Mononuclear cell (primary cell): ENCODE data around the gene CSK. TPM values are rescaled to one million over a fixed set of nuclear protein-coding genes. Genes with fewer than 3 reads are reported as not detected.

ENCODE experiments used
- H3K27me3 ChIP-seq: 2 replicates; pipeline ENCODE4 v1.6.0; 2011; ENCODE audit warnings: low read length, control low read depth; ENCODE audit not compliant: insufficient read depth
- H3K4me1 ChIP-seq: 2 replicates; pipeline ENCODE4 v1.5.1; 2011; ENCODE audit warnings: mild to moderate bottlenecking, low read length, control low read depth; ENCODE audit not compliant: insufficient read depth
- H3K4me3 ChIP-seq: 2 replicates; pipeline ENCODE4 v1.5.1; 2011; ENCODE audit warnings: mild to moderate bottlenecking, low read length, moderate library complexity
- H3K9me3 ChIP-seq: 2 replicates; pipeline ENCODE4 v1.5.1; 2011; ENCODE audit warnings: low read depth, mild to moderate bottlenecking, control low read depth, low read length
- total RNA-seq: library from RNA; depleted of rRNA; stranded (reverse); fragments of >200 nt; gene quantifications from one replicate; pipeline ENCODE4 v1.2.3, GENCODE V29; 2012

Gene CSK
- total RNA-seq, 1 donor, result 84.8 TPM

DNA sequence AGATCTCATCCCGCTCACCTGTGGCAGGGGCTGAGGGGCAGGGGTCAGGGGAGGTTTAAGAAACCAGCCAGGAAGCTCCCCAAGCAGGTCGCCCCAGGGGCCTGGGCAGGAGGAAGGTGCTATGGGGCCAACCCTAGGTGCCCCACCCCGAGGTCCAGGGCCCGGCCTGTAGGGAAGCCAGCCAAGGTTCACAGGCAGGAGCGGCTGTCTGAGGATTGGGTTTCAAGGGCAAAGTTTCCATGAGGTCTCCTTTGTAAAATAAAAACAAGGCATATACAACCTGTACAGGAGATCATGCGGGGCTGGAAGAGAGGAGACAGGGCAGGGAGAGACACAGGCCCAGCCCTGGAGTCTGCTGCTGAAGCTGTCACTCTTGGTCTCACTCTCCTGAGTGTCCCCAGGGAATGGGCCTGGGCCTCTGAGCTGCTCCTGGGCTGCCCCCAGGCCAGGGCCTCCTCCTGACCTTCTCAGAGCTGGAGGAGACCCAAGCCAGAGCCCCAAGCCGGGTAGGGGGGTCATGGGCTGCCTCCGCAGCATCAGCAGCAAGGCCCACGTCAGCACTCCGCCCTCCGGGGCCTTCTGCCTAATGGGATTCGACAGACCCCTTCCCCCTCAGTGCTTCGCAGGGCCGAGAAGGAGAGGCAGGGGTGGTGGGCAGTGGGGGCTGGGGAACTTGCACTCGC is 50.1 kb downstream of the CSK start:
- no peaks in the 10 kb centered on the region for H3K9me3 ChIP-seq
- H3K27me3 ChIP-seq, result peaks cover 13% of the 10 kb centered on the region
- H3K4me3 ChIP-seq, result no peak overlapping the region
- H3K4me1 ChIP-seq, result no peaks in the 10 kb centered on the region

DNA sequence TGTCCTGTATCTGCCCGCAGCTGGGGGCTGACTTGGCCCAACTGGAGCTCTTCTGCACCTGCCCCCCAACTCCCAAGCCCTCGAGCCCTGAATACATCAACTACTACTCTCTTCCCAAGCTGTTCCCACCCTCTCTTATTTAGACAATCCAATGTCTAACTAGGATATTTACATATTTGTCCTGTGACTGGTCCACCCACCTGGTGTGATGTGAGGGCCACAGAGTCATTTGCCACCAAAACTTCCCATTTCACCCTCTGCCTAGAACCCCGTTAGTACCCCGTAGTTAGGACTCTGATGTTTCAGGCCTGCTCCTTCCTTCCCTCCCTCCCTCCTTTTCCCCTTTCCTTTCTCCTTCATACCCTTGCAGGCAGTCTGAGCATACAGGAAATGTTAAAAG is 50.9 kb downstream of the CSK start:
- no peaks in the 10 kb centered on the region for H3K9me3 ChIP-seq
- H3K4me3 ChIP-seq, result no peak overlapping the region
- H3K27me3 ChIP-seq, result peaks cover 5% of the 10 kb centered on the region
- H3K4me1 ChIP-seq, result no peaks in the 10 kb centered on the region

DNA sequence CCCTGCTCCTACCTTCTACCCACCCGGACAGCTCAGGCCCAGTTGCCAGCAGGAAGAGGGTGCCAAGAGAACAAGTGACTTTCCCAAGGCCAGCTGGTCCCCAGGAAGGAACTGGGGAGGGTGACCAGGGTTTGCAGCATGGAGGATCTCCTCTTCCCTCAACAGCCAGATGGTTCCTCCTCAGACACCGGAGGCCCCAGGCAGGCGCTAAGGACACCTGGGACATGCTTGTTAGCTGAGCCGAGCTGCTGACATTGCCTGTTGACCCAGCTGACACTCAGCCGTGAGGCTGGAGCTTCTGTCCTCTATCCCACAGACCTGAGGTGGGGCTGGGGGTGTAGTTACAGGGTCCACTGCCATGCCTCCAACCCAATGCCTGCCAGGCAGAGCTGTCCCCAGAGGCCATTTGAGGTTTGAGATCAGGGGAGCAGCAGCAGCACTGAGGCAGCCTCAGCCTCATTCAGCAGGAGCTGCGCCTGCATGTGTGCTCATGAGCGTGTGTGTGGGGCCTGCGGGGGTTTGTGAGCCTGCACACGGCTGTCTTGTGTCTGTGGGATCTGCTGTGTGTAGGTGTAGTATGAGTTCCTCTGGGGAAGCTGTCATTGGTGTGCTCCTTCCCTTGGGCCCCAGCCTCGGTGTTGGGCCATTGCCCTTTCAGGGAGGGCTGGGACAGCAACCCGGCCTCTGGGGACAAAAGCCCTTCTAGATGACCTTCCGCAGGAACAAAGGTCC is 51.7 kb downstream of the CSK start:
- no peak overlapping the region for H3K4me3 ChIP-seq
- H3K4me1 ChIP-seq, result no peaks in the 10 kb centered on the region
- no peaks in the 10 kb centered on the region for H3K9me3 ChIP-seq
- peaks cover 2% of the 10 kb centered on the region for H3K27me3 ChIP-seq

DNA sequence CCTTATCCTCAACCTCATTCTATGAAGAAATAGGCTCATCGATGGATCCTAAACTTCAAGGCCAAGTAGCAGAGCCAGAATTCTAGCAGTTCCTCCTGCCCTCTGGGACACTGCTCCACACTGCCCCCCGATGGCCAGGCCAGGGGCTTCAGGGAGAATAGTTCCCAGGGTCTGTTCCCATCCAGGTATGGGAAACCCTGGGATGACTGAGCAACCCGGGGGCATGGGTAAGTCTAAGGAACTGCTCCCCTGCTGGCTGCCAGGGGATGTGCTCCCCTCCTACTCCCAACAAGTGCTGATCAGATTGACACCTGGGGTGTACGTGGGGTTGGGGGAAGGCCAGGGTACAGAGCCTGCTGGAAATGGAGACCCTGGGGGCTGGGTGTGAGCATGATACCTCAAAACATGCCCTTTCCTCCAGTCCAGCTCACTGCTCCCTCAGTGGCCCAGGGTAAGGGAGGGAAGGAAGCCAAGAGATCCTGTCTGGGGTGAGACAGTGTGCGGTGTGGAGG is 53.5 kb downstream of the CSK start:
- Histone ChIP-seq H3K4me3 (no peak overlapping the region), H3K27me3 (no peaks in the 10 kb centered on the region), H3K9me3 (no peaks in the 10 kb centered on the region), H3K4me1 (no peaks in the 10 kb centered on the region)

DNA sequence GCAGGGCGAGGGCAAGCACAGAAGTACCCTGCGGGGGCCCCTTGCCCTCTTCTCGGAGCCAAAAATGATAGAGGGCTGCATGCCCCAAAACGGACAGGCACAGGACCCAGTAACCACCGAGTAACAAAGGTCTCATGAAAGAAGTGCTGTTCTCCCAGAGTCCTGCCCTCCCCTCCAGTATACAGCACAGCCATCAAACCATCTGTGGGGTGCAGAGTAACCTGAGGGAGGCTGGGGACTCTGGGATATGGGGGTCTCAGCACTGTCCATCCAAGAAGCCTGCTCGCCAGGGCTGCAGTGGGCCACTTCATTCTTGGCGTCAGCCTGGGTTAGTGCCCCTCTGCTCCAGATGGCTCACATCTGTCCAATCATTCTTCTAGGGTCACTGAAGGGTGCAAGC is 55.0 kb downstream of the CSK start:
- no peaks in the 10 kb centered on the region for H3K27me3 ChIP-seq
- H3K4me1 ChIP-seq, result peaks cover 6% of the 10 kb centered on the region
- no peak overlapping the region for H3K4me3 ChIP-seq
- H3K9me3 ChIP-seq, result no peaks in the 10 kb centered on the region

DNA sequence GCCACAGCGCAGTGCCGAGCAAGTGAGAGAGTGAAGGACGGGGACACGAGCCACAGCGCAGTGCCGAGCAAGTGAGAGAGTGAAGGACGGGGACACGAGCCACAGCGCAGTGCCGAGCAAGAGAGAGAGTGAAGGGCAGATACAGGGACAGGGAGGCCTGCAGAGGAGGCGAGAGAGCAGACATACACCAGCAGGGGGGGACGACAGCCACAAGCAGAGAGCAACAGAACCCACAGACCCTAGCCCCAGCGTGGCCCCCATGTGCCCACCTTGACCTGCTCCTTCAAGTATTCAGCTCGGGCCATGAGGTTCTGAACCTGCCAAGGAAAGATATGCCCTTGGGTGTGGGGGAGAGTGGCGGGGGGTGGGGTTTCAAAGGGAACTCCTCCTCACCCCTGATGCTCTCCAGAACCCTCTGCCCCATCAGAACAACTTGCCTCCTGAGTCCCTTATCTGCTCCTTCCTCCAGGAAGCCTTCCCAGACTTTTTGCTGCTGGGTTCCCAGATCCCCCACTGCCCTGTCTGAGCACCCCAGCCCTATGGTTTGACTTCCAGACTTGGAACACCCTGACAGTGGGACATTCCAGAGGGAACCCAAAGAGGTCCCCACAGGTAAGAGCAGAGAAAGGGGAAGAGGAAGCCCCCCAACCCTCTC is 55.7 kb downstream of the CSK start:
- Histone ChIP-seq H3K27me3 (no peaks in the 10 kb centered on the region), H3K4me3 (no peak overlapping the region), H3K9me3 (no peaks in the 10 kb centered on the region), H3K4me1 (peaks cover 13% of the 10 kb centered on the region)

DNA sequence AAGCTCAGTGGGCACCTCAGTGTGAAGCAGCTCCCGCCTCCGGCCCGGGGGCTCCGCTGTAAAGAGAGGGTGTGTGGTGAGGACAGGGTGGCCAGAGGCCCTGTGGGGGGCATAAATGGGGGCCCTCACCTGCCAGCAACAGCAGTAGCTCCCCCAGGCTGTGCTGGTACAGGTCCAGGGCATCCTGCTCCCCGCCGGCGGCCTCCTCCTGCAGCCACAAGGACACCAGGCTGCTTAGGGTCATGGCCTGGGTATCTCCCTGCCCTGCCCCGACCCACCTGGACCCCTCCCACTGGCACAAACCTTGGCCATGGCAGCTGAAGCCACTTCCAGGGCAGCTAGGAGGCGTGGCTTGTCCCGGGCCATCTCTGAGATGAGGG is 56.2 kb downstream of the CSK start:
- Histone ChIP-seq H3K4me1 (peaks cover 15% of the 10 kb centered on the region), H3K27me3 (no peaks in the 10 kb centered on the region), H3K9me3 (no peaks in the 10 kb centered on the region), H3K4me3 (no peak overlapping the region)

DNA sequence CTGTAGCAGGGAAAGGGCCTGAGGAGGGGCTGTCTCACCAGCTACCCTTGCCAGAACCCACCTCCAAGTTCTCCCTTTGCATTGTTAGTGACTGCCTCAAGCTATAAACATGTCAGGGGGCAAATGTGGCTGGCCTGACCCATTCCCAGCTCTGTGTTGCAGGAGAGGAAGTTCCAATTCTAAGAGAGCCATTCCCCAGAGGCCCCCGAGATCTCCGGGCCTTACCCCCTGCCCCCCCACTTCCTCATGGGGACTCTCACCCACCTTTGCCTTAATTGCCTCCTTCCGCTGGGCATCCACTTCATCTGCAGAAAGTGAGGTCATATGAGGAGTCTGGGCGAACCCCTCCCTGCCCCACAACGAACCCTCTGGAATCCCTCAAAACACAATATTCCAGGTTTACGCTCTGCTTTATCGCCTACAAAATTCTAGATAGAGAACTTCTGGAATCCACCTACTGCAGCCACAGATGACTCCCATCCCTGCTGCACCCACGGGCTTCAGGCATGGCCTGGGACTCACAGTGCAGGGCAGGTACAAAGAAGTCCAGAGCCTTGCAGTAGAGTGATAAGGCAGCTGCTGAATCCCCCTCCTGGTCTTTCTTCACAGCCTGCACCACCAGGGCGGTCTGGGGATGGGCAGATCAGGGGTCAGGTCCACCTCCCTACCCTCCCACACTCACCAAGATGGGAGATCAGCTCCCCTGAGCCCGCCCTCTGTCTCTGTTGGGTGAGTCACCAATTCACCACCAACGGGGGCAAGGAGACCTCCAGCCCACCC is 57.1 kb downstream of the CSK start:
- Histone ChIP-seq H3K27me3 (no peaks in the 10 kb centered on the region), H3K4me3 (no peak overlapping the region), H3K4me1 (peaks cover 23% of the 10 kb centered on the region), H3K9me3 (no peaks in the 10 kb centered on the region)

DNA sequence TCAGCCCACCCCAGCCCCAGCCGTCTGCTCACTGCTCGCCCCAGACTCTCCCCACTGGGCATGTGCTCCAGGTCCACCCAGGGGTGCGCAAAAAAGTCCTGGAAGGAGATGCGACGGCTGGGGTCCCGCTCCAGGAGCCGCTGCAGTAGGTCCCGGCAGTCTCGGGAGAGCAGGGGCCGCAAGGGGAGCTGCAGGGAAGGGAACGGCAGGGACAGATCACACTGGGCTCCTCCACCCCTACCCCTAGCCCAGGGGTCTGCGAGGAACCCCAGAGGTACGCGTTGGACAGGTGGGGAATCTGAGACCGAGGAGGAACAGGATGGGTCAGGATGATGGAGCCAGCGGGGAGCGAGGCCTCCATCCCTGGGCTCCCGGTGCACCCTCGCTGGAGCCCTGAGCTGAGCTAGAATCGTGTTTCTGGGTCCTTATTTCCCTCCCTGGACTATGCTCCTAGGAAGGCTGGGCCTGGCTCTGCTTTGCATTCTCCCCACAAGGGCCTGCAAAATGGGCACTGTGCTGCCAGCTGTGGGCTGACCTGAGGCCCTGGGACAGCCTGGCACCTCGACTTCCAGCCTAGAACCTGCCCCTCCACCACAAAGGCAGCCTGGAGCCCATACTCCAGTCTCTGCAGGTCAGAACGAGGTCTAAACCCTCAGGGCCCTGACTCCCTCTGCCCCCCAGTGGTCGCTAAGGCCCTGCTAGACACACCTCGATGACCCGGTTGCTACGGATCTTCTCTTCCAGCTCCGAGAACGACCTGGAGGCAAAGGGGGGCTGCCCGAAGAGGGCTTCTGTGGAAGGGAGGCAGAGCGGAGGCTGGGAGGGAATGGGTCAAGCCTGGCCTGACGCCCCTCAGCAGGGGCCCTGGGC is 57.9 kb downstream of the CSK start:
- Histone ChIP-seq H3K27me3 (no peaks in the 10 kb centered on the region), H3K9me3 (no peaks in the 10 kb centered on the region), H3K4me3 (no peak overlapping the region), H3K4me1 (peaks cover 32% of the 10 kb centered on the region)

DNA sequence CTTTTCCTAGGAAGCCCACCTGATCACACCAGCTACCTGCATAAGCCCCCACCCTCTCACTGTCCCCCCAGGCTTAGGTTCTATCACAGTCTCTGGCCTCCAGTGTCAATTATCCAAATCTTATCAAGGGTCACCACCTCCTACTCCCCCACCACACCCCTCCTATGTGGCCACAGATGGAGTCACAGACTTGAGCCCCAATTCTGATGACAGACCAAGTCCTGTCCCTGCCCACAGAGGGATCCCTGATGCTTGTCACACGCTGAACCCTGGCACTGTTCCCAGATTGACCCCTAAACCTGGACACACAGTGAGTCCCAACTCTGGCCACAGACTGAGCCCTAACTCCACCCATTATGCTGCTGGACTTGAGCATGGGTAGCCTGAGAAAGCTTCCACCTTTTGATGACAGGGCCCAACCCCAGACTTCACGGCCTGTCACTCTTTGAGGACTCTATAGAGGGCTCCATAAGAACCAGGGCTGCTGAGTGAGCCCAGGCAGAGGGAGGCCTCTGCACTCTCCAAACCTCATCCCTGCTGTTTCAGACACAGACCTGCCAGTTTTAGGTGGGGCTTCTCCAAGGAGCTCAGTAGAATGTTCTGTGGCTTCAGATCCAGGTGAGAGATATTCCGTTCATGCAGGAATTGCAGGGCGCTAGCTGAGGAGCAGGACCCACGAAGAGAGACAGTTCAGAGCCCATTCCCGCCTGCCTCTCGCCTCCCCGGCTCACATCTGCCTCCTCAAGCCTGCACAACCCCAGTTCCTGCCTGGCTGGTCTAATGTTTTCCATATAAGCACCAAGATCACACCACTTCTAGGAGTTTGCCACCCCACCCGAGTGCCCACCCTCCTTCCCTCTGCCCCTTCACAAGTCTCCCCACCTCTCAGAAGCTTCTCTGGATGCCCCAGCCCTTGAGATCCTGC is 59.2 kb downstream of the CSK start:
- Histone ChIP-seq H3K4me3 (no peak overlapping the region), H3K27me3 (no peaks in the 10 kb centered on the region), H3K9me3 (no peaks in the 10 kb centered on the region), H3K4me1 (peaks cover 45% of the 10 kb centered on the region)

DNA sequence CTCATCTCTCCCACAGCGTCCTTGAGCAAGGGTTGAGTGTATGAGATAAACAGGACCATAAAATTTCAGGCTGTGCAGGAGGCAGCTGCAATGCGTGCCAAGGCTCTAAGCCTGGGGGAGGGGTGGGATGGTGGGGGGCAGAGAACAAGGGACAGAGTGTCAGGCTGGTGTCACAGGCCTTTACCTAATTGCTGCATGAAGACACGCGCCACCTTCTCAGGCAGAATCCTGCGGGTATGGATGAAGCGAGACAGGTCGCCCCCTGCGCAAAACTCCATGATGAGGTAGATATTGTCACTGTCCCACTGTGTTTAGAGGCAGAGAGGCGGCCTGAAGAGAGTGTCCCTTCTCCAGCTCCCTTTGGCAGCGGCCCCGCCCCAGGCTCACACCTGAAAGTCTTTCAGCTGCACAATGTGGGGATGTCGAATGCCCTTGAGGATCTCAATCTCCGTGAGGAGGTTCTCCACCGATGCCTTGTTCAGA is 60.1 kb downstream of the CSK start:
- peaks cover 47% of the 10 kb centered on the region for H3K4me1 ChIP-seq
- no peaks in the 10 kb centered on the region for H3K9me3 ChIP-seq
- no peak overlapping the region for H3K4me3 ChIP-seq
- no peaks in the 10 kb centered on the region for H3K27me3 ChIP-seq

DNA sequence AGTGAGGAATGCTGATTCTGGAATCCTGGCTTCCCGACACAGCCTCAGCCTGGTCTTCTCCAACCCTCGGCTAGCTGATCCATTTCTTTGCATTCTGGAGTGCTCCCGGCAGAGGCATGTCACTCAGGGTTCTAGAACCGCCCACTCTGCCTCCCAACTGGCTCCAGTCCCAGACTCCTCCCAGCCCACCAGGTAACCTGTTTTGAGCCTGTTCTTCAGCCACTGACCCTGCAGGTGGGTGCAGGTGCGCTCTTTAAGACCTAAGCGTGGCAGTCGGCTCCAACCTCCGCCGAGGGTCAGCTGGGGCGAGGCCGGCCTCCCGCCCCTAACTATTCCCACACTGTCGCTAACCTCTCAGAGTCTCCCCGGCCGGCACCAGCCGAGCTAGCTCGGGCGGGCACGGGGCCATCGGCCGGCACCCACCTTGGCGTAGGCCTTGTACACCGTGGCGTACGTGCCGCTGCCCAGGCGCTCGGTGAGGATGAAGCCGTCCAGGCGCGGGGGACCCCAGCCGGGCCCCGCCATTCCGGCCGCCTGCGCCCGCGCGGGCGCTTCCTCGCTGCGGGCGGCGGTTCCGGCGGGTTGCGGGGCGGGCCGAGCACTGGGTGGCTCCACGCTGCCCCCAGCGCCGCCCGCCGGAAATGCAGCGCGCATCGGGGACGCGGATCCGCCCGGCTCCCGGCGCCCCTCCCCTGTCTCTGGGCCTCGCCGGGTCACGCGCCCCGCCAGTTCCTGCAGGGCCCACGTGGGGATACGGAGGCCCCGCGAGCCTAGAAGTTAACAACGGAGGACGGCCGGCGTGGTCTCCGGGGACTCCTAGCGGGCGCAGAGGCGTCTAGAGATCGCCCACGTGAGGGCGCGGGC is 60.9 kb downstream of the CSK start, which contains the start of gene ULK3:
Gene ULK3, minus strand, starts transcription at position 576 of the 864 bp plus-strand sequence. Its CDS starts 51 bp downstream, at position 525.
- Histone ChIP-seq H3K4me3 (peak within 1 kb of the TSS; percentile 77), H3K27me3 (no peaks in the 10 kb centered on the region), H3K9me3 (no peaks in the 10 kb centered on the region), H3K4me1 (peaks cover 47% of the 10 kb centered on the region)
